ENCODE measurements around the gene ARHGEF4.

Gene ARHGEF4

GRCh38 chr2:131032393-131032836 is 195.7 kb downstream of the ARHGEF4 start:
- no peak overlapping the region for H3K4me3 ChIP-seq (ENCODE audit: low read depth, low read length)
- TF ChIP-seq CTCF (IDR thresholded peaks at IDR 0.05; ENCODE audit: borderline replicate concordance, insufficient read depth, low read depth, low read length), result no peak

- no peak for TF ChIP-seq CTCF (IDR thresholded peaks at IDR 0.05; ENCODE audit: borderline replicate concordance, insufficient read depth, low read depth, low read length)
- no peak overlapping the region for H3K4me3 ChIP-seq (ENCODE audit: low read depth, low read length)
Observed at GRCh38 chr2:131033786-131034121, 197.0 kb downstream of the ARHGEF4 start.

- H3K4me3 ChIP-seq (ENCODE audit: low read depth, low read length), result no peak overlapping the region
Observed at GRCh38 chr2:131034122-131035051, 197.7 kb downstream of the ARHGEF4 start.

GRCh38 chr2:131035112-131035825 is 198.6 kb downstream of the ARHGEF4 start:
- no peak for TF ChIP-seq CTCF (IDR thresholded peaks at IDR 0.05; ENCODE audit: borderline replicate concordance, insufficient read depth, low read depth, low read length)
- H3K4me3 ChIP-seq (ENCODE audit: low read depth, low read length), result no peak overlapping the region

More at GRCh38 chr2:131034122-131035051, 197.7 kb downstream of the ARHGEF4 start:
- TF ChIP-seq CTCF (IDR thresholded peaks at IDR 0.05; ENCODE audit: borderline replicate concordance, insufficient read depth, low read depth, low read length), result no peak

GRCh38 chr2:131035826-131036231 is 199.1 kb downstream of the ARHGEF4 start:
- TF ChIP-seq CTCF (IDR thresholded peaks at IDR 0.05; ENCODE audit: borderline replicate concordance, insufficient read depth, low read depth, low read length), result no peak
- H3K4me3 ChIP-seq (ENCODE audit: low read depth, low read length), result no peak overlapping the region

GRCh38 chr2:131036269-131036668 is 199.6 kb downstream of the ARHGEF4 start:
- TF ChIP-seq CTCF (IDR thresholded peaks at IDR 0.05; ENCODE audit: borderline replicate concordance, insufficient read depth, low read depth, low read length), result no peak
- no peak overlapping the region for H3K4me3 ChIP-seq (ENCODE audit: low read depth, low read length)
